Measurements from ENCODE around the gene HS3ST2. TPM values are rescaled to one million over a fixed set of nuclear protein-coding genes. Genes with fewer than 3 reads are reported as not detected.

The HS3ST2 gene
- total and polyA plus RNA-seq, 2 of the 8 experiments (the other 6 are each of a cell fraction or from before 2014, with no cell fraction given): 1.7 to 3.7 TPM

- TF ChIP-seq EGR1 (IDR thresholded peaks at IDR 0.05; ENCODE audit: borderline replicate concordance, low read depth, low read length): no peak
- no peak for TF ChIP-seq CBX8 (IDR thresholded peaks at IDR 0.05; ENCODE audit: borderline replicate concordance, low read depth, low read length)
- TF ChIP-seq ASH2L (IDR thresholded peaks at IDR 0.05; ENCODE audit: low read length): no peak
- no peak for TF ChIP-seq SP2 (IDR thresholded peaks at IDR 0.05; ENCODE audit: low read length)
These were observed 147.2 kb downstream of the HS3ST2 start (continued) for GRCh38 chr16:22961206-22961605.
